ENCODE results near the gene STYXL1.

- TF ChIP-seq CTCF (IDR thresholded peaks at IDR 0.05) (no peak), POLR2A (IDR thresholded peaks at IDR 0.05) (no peak)
These were observed 32.4 kb upstream of the STYXL1 start for GRCh38 chr7:76080204-76080603.

All from body of pancreas (tissue), 4 donors.